Liver (tissue), 9 donors: Measurements from ENCODE around the gene METTL6. TPM values are rescaled to one million over a fixed set of nuclear protein-coding genes. Genes with fewer than 3 reads are reported as not detected.

Source experiments
- DNase-seq: peaks from one replicate; pipeline ENCODE4 v3.0.0-alpha.2; 2017; ENCODE audit warnings: low spot score
- H3K27ac ChIP-seq, 2 donors: one replicate each; pipeline ENCODE4 v1.7.0; 2013; ENCODE audit warnings: inconsistent platforms in 2 of 2, low read length in 2 of 2, control low read depth in 1 of 2, low read depth in 1 of 2, mild to moderate bottlenecking in 1 of 2
- H3K27me3 ChIP-seq, 4 donors: one replicate each; pipeline versions ENCODE4 v1.6.1 to v1.7.0; 2013; ENCODE audit warnings: low read length in 3 of 4, inconsistent platforms in 1 of 4, mild to moderate bottlenecking in 1 of 4, moderate library complexity in 1 of 4; ENCODE audit not compliant: control insufficient read depth in 4 of 4, insufficient read depth in 4 of 4
- H3K36me3 ChIP-seq, 4 donors: one replicate each; pipeline versions ENCODE4 v1.6.1 to v1.7.0; 2013; ENCODE audit warnings: low read length in 3 of 4, mild to moderate bottlenecking in 3 of 4, low read depth in 1 of 4, moderate library complexity in 1 of 4; ENCODE audit not compliant: control insufficient read depth in 4 of 4, insufficient read depth in 3 of 4
- H3K4me1 ChIP-seq, 4 donors: one replicate each; pipeline versions ENCODE4 v1.6.1 to v1.7.0; 2013; ENCODE audit warnings: low read length in 3 of 4, mild to moderate bottlenecking in 3 of 4, moderate library complexity in 1 of 4; ENCODE audit not compliant: control insufficient read depth in 4 of 4, insufficient read depth in 4 of 4
- H3K4me3 ChIP-seq, 3 donors: one replicate each; pipeline versions ENCODE4 v1.6.1 to v1.7.0; 2013; ENCODE audit warnings: low read length in 3 of 3, control low read depth in 1 of 3, low read depth in 1 of 3, mild to moderate bottlenecking in 1 of 3
- H3K9ac ChIP-seq, 2 donors: one replicate each; pipeline ENCODE4 v1.7.0; 2013; ENCODE audit warnings: low read length in 2 of 2, mild to moderate bottlenecking in 2 of 2, moderate library complexity in 2 of 2, control low read depth in 1 of 2, low read depth in 1 of 2
- H3K9me3 ChIP-seq, 4 donors: one replicate each; pipeline versions ENCODE4 v1.6.1 to v1.7.0; 2013; ENCODE audit warnings: low read length in 3 of 4; ENCODE audit not compliant: control insufficient read depth in 4 of 4
- EGR1 ChIP-seq, 2 donors: IDR thresholded peaks; 2 replicates each; pipeline ENCODE4 v1.6.1; 2016 to 2018; ENCODE audit warnings: antibody characterized with exemption in 2 of 2, low read depth in 2 of 2
- FOXA1 ChIP-seq: IDR thresholded peaks from 2 replicates; pipeline ENCODE4 v1.6.1; 2016; ENCODE audit warnings: antibody characterized with exemption
- FOXA2 ChIP-seq: IDR thresholded peaks from 2 replicates; pipeline ENCODE4 v1.6.1; 2016; ENCODE audit warnings: antibody characterized with exemption
- GABPA ChIP-seq, 2 donors: IDR thresholded peaks in 1 of 2; conservative IDR thresholded peaks in 1 of 2; 2 replicates each; pipeline ENCODE4 v1.6.1; 2016; ENCODE audit warnings: antibody characterized with exemption in 2 of 2, mild to moderate bottlenecking in 1 of 2, moderate library complexity in 1 of 2
- HNF4A ChIP-seq, 2 donors: conservative IDR thresholded peaks; 2 replicates each; pipeline ENCODE4 v1.6.1; 2016; ENCODE audit warnings: antibody characterized with exemption in 2 of 2, mild to moderate bottlenecking in 2 of 2
- HNF4G ChIP-seq: IDR thresholded peaks from 2 replicates; pipeline ENCODE4 v1.6.1; 2016; ENCODE audit warnings: antibody characterized with exemption
- JUND ChIP-seq, 2 donors: IDR thresholded peaks; 2 replicates each; pipeline ENCODE4 v1.6.1; 2016; ENCODE audit warnings: antibody characterized with exemption in 2 of 2
- NR2F2 ChIP-seq: IDR thresholded peaks from 2 replicates; pipeline ENCODE4 v1.6.1; 2016; ENCODE audit warnings: antibody characterized with exemption
- RAD21 ChIP-seq, 2 donors: IDR thresholded peaks; 2 replicates each; pipeline ENCODE4 v1.6.1; 2016; ENCODE audit warnings: antibody characterized with exemption in 2 of 2, mild to moderate bottlenecking in 2 of 2
- RXRA ChIP-seq, 2 donors: IDR thresholded peaks; 2 replicates each; pipeline ENCODE4 v1.6.1; 2017 to 2018; ENCODE audit warnings: antibody characterized with exemption in 2 of 2, mild to moderate bottlenecking in 1 of 2
- SP1 ChIP-seq: IDR thresholded peaks from 2 replicates; pipeline ENCODE4 v1.6.1; 2018; ENCODE audit warnings: antibody characterized with exemption, mild to moderate bottlenecking
- TAF1 ChIP-seq: conservative IDR thresholded peaks from 2 replicates; pipeline ENCODE4 v1.6.1; 2016; ENCODE audit warnings: antibody characterized with exemption, mild to moderate bottlenecking
- YY1 ChIP-seq: IDR thresholded peaks from 2 replicates; pipeline ENCODE4 v1.6.1; 2016; ENCODE audit warnings: antibody characterized with exemption, mild to moderate bottlenecking
- WGBS: extraction: QIAGEN DNeasy Blood & Tissue Kit; methylation state at CpG from one replicate; pipeline ENCODE4 v1.1.7; 2013; 5-methylcytosine and 5-hydroxymethylcytosine counted together
- polyA plus RNA-seq, 2 donors: library from polyadenylated mRNA; stranded (reverse) in 1 of 2; unstranded in 1 of 2; fragments of 200-250 nt in 1 of 2; fragments of >200 nt in 1 of 2; fragmentation: Nextera tagmentation in 1 of 2; extraction: Ambion mirVana in 1 of 2; gene quantifications; one replicate each; pipeline versions ENCODE4 v1.2.1 to v1.2.3, GENCODE V29; 2013 to 2015
- total RNA-seq, 2 donors: library from RNA; depleted of rRNA; stranded (reverse); fragments of >200 nt; gene quantifications; one replicate each; pipeline ENCODE4 v1.2.3, GENCODE V29; 2014
- TF ChIP-seq, protein P1 (sequence below): IDR thresholded peaks from 2 replicates; pipeline ENCODE4 v1.6.1; 2016; ENCODE audit warnings: antibody characterized with exemption, mild to moderate bottlenecking
- TF ChIP-seq, protein P2 (sequence below): IDR thresholded peaks from 2 replicates; pipeline ENCODE4 v1.6.1; 2016; ENCODE audit warnings: antibody characterized with exemption
- TF ChIP-seq, protein P3 (sequence below): fragments of 150-350 bp; IDR thresholded peaks from 2 replicates; pipeline ENCODE4 v1.5.1; 2017; ENCODE audit warnings: improper control_type of control experiment, low read depth, low read length; ENCODE audit not compliant: missing input control
- TF ChIP-seq, protein P4 (sequence below): IDR thresholded peaks from 2 replicates; pipeline ENCODE4 v1.6.1; 2016; ENCODE audit warnings: antibody characterized with exemption
- TF ChIP-seq, protein P5 (sequence below): IDR thresholded peaks from 2 replicates; pipeline ENCODE4 v1.6.1; 2016; ENCODE audit warnings: antibody characterized with exemption
- donor health status: healthy.
- donor health status: healthy.
- donor health status: healthy.
- donor health status: healthy.
- donor health status: healthy.

The METTL6 gene
- total and polyA plus RNA-seq, 4 donors: 2.0 to 9.1 (median 5.9) TPM

DNA sequence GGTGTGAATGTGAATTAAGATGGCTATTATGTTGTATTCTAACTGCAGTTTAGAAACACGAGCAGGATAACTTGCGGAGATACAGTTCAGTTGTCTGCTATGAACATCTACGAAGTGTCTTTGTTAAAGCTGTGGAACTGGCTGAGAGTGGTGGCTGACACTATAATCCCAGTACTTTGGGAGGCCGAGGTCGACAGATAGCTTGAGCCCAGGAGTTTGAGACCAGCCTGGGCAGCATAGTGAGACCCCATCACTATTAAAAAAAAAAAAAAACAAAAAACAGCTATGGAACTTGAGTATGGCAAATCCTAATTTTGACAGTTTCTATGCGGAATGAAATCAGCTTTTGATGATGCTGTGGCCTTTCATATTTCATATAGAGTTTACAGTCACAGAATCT is 1.7 kb upstream of the METTL6 start:
- H3K27me3 ChIP-seq: no peaks in the 10 kb centered on the region
- H3K4me1 ChIP-seq: peaks cover 0 to 50% (median 34%) of the 10 kb centered on the region in 4 donors
- WGBS: 90% methylated on average over 6 of the region's 6 CpGs
- H3K36me3 ChIP-seq: peaks cover 0 to 32% (median 25%) of the 10 kb centered on the region in 4 donors
- peak overlapping the region in 1 of 2 donors; percentile 72 for H3K9ac ChIP-seq
- DNase-seq: no peak
- no peaks in the 10 kb centered on the region for H3K9me3 ChIP-seq
- peak overlapping the region in 2 of 3 donors; percentile 74 for H3K4me3 ChIP-seq
- H3K27ac ChIP-seq: no peak overlapping the region
- TF ChIP-seq JUND (IDR thresholded peaks at IDR 0.05) (no peak), RXRA (IDR thresholded peaks at IDR 0.05) (no peak), YY1 (no peak), TAF1 (no peak), FOXA1 (no peak), FOXA2 (no peak), HNF4G (no peak)
- TF ChIP-seq, protein P1, sequence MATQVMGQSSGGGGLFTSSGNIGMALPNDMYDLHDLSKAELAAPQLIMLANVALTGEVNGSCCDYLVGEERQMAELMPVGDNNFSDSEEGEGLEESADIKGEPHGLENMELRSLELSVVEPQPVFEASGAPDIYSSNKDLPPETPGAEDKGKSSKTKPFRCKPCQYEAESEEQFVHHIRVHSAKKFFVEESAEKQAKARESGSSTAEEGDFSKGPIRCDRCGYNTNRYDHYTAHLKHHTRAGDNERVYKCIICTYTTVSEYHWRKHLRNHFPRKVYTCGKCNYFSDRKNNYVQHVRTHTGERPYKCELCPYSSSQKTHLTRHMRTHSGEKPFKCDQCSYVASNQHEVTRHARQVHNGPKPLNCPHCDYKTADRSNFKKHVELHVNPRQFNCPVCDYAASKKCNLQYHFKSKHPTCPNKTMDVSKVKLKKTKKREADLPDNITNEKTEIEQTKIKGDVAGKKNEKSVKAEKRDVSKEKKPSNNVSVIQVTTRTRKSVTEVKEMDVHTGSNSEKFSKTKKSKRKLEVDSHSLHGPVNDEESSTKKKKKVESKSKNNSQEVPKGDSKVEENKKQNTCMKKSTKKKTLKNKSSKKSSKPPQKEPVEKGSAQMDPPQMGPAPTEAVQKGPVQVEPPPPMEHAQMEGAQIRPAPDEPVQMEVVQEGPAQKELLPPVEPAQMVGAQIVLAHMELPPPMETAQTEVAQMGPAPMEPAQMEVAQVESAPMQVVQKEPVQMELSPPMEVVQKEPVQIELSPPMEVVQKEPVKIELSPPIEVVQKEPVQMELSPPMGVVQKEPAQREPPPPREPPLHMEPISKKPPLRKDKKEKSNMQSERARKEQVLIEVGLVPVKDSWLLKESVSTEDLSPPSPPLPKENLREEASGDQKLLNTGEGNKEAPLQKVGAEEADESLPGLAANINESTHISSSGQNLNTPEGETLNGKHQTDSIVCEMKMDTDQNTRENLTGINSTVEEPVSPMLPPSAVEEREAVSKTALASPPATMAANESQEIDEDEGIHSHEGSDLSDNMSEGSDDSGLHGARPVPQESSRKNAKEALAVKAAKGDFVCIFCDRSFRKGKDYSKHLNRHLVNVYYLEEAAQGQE: no peak
- TF ChIP-seq, protein P2, sequence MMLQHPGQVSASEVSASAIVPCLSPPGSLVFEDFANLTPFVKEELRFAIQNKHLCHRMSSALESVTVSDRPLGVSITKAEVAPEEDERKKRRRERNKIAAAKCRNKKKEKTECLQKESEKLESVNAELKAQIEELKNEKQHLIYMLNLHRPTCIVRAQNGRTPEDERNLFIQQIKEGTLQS: no peak

DNA sequence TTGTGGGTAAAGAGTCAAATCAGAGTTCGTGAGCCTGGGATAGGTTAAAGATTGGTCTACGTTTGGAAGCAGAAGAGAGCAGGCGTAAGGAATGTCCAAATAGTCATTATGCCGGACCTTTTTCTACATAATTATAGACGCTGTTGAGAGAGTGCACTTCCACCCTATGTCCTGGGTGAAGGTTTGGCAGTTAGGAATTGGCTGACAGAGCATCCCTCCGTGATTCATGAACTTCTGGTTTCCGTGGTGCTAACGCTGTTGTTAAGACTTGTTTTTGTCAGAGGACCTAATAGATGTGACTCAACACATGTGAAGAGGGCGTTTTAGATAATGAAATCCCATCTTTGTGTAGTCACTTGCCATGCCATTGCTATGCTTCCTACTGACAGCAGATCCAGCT is 1.2 kb upstream of the METTL6 start:
- 9% methylated on average over 9 of the region's 9 CpGs for WGBS
- Histone ChIP-seq H3K9me3 (no peaks in the 10 kb centered on the region), H3K4me3 (peak overlapping the region; percentile 74 to 94 (median 74)), H3K27ac (peak overlapping the region in 1 of 2 donors; percentile 87), H3K27me3 (no peaks in the 10 kb centered on the region), H3K36me3 (peaks cover 0 to 27% (median 19%) of the 10 kb centered on the region in 4 donors), H3K4me1 (peaks cover 0 to 50% (median 34%) of the 10 kb centered on the region in 4 donors), H3K9ac (peak overlapping the region; percentile 23 to 85)
- TF ChIP-seq RXRA (IDR thresholded peaks at IDR 0.05): no peak
- TF ChIP-seq FOXA1: no peak
- TF ChIP-seq, protein P2: no peak
- TF ChIP-seq GABPA (IDR thresholded peaks at IDR 0.05 in 1 of 2, conservative IDR thresholded peaks at IDR 0.05 in 1 of 2): no peak
- TF ChIP-seq, protein P3, sequence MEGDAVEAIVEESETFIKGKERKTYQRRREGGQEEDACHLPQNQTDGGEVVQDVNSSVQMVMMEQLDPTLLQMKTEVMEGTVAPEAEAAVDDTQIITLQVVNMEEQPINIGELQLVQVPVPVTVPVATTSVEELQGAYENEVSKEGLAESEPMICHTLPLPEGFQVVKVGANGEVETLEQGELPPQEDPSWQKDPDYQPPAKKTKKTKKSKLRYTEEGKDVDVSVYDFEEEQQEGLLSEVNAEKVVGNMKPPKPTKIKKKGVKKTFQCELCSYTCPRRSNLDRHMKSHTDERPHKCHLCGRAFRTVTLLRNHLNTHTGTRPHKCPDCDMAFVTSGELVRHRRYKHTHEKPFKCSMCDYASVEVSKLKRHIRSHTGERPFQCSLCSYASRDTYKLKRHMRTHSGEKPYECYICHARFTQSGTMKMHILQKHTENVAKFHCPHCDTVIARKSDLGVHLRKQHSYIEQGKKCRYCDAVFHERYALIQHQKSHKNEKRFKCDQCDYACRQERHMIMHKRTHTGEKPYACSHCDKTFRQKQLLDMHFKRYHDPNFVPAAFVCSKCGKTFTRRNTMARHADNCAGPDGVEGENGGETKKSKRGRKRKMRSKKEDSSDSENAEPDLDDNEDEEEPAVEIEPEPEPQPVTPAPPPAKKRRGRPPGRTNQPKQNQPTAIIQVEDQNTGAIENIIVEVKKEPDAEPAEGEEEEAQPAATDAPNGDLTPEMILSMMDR: no peak
- no peak for TF ChIP-seq YY1
- no peak for TF ChIP-seq HNF4G
- no peak for TF ChIP-seq HNF4A (conservative IDR thresholded peaks at IDR 0.05)
- no peak for TF ChIP-seq EGR1 (IDR thresholded peaks at IDR 0.05; ENCODE audit: low read depth in 2 of 2)
- no peak for TF ChIP-seq RAD21 (IDR thresholded peaks at IDR 0.05)
- TF ChIP-seq SP1: no peak
- TF ChIP-seq TAF1: no peak
- TF ChIP-seq, protein P1: no peak
- TF ChIP-seq, protein P4, sequence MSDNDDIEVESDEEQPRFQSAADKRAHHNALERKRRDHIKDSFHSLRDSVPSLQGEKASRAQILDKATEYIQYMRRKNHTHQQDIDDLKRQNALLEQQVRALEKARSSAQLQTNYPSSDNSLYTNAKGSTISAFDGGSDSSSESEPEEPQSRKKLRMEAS: no peak
- no peak for TF ChIP-seq FOXA2
- no peak for TF ChIP-seq NR2F2
- TF ChIP-seq, protein P5, sequence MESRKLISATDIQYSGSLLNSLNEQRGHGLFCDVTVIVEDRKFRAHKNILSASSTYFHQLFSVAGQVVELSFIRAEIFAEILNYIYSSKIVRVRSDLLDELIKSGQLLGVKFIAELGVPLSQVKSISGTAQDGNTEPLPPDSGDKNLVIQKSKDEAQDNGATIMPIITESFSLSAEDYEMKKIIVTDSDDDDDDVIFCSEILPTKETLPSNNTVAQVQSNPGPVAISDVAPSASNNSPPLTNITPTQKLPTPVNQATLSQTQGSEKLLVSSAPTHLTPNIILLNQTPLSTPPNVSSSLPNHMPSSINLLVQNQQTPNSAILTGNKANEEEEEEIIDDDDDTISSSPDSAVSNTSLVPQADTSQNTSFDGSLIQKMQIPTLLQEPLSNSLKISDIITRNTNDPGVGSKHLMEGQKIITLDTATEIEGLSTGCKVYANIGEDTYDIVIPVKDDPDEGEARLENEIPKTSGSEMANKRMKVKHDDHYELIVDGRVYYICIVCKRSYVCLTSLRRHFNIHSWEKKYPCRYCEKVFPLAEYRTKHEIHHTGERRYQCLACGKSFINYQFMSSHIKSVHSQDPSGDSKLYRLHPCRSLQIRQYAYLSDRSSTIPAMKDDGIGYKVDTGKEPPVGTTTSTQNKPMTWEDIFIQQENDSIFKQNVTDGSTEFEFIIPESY: no peak
- TF ChIP-seq JUND (IDR thresholded peaks at IDR 0.05): no peak
- no peak for DNase-seq
